Cardiac muscle cell (in vitro differentiated cells and primary cell): ENCODE measurements around the gene TWIST2. TPM values are rescaled to one million over a fixed set of nuclear protein-coding genes. Genes with fewer than 3 reads are reported as not detected.

Source experiments
- DNase-seq, 2 donors: peaks; one replicate each; pipeline versions ENCODE4 v3.0.0 to v3.0.0-alpha.2; 2010 to 2017; ENCODE audit warnings: low read depth in 1 of 2, low spot score in 1 of 2
- H3K27ac ChIP-seq: fragments of 200-600 bp; sonication (generic); 2 replicates; pipeline ENCODE4 v1.5.1; 2016
- H3K27me3 ChIP-seq: fragments of 200-600 bp; sonication (generic); 2 replicates; pipeline ENCODE4 v1.6.0; 2016; ENCODE audit warnings: control low read depth
- H3K36me3 ChIP-seq: fragments of 200-600 bp; sonication (generic); 2 replicates; pipeline ENCODE4 v1.5.1; 2016; ENCODE audit warnings: control low read depth
- H3K4me1 ChIP-seq: fragments of 200-600 bp; sonication (generic); 2 replicates; pipeline ENCODE4 v1.8.1; 2017; ENCODE audit warnings: low read depth, mild to moderate bottlenecking, mixed run types
- H3K4me3 ChIP-seq: fragments of 200-600 bp; sonication (generic); 2 replicates; pipeline ENCODE4 v1.5.1; 2016; ENCODE audit warnings: mild to moderate bottlenecking
- H3K9me3 ChIP-seq: fragments of 200-600 bp; sonication (generic); 2 replicates; pipeline ENCODE4 v1.5.1; 2017; ENCODE audit warnings: low read depth, mild to moderate bottlenecking, control low read depth
- CTCF ChIP-seq: IDR thresholded peaks from 2 replicates; pipeline ENCODE4 v1.5.1; 2012; ENCODE audit warnings: low read depth, mild to moderate bottlenecking, low read length
- polyA plus RNA-seq: library from polyadenylated mRNA; unstranded; fragments of >200 nt; fragmentation: Nextera tagmentation; extraction: Ambion mirVana; gene quantifications from 2 replicates; pipeline ENCODE4 v1.2.1, GENCODE V29; 2016
- total RNA-seq: library from RNA; depleted of rRNA; stranded (reverse); fragments of >200 nt; gene quantifications from 2 replicates; pipeline ENCODE4 v1.2.3, GENCODE V29; 2016

Gene TWIST2
- total and polyA plus RNA-seq, 2 experiments from 2014 or later: not detected

- TF ChIP-seq CTCF: no peak
- no peak for DNase-seq
Observed at GRCh38 chr2:238872026-238872425, 24.1 kb downstream of the TWIST2 start.

GRCh38 chr2:238872628-238873380 lies 24.9 kb downstream of the TWIST2 start:
- peaks cover 4% of the 10 kb centered on the region for H3K9me3 ChIP-seq
- H3K4me3 ChIP-seq: no peak overlapping the region
- H3K4me1 ChIP-seq: no peaks in the 10 kb centered on the region
- H3K27ac ChIP-seq: no peak overlapping the region
- H3K36me3 ChIP-seq: no peaks in the 10 kb centered on the region
- no peak for DNase-seq
- no peak for TF ChIP-seq CTCF
- H3K27me3 ChIP-seq: no peaks in the 10 kb centered on the region

More at GRCh38 chr2:238872026-238872425, 24.1 kb downstream of the TWIST2 start:
- Histone ChIP-seq H3K4me1 (no peaks in the 10 kb centered on the region), H3K4me3 (no peak overlapping the region), H3K36me3 (no peaks in the 10 kb centered on the region), H3K27ac (no peak overlapping the region), H3K27me3 (no peaks in the 10 kb centered on the region), H3K9me3 (peaks cover 4% of the 10 kb centered on the region)

- H3K27ac ChIP-seq: no peak overlapping the region
- no peaks in the 10 kb centered on the region for H3K4me1 ChIP-seq
- no peak for TF ChIP-seq CTCF
- H3K27me3 ChIP-seq: no peaks in the 10 kb centered on the region
- peaks cover 4% of the 10 kb centered on the region for H3K9me3 ChIP-seq
- H3K36me3 ChIP-seq: no peaks in the 10 kb centered on the region
- H3K4me3 ChIP-seq: no peak overlapping the region
- DNase-seq: no peak
Observed at GRCh38 chr2:238873381-238873801, 25.5 kb downstream of the TWIST2 start.

- Histone ChIP-seq H3K4me1 (no peaks in the 10 kb centered on the region), H3K27ac (no peak overlapping the region), H3K9me3 (peaks cover 4% of the 10 kb centered on the region), H3K4me3 (no peak overlapping the region), H3K36me3 (no peaks in the 10 kb centered on the region), H3K27me3 (no peaks in the 10 kb centered on the region)
- DNase-seq: no peak
- no peak for TF ChIP-seq CTCF
Observed at GRCh38 chr2:238873841-238874240, 26.0 kb downstream of the TWIST2 start.

GRCh38 chr2:238874330-238875050 lies 26.6 kb downstream of the TWIST2 start:
- no peak for DNase-seq
- H3K9me3 ChIP-seq: peaks cover 4% of the 10 kb centered on the region
- no peak overlapping the region for H3K4me3 ChIP-seq
- H3K36me3 ChIP-seq: no peaks in the 10 kb centered on the region
- H3K27ac ChIP-seq: no peak overlapping the region
- H3K27me3 ChIP-seq: no peaks in the 10 kb centered on the region
- peak; percentile 10 for TF ChIP-seq CTCF
- H3K4me1 ChIP-seq: no peaks in the 10 kb centered on the region
